LHCN-M2 (cell line): Measurements from ENCODE around the gene MOK. TPM values are rescaled to one million over a fixed set of nuclear protein-coding genes. Genes with fewer than 3 reads are reported as not detected.
A peak's percentile ranks its signal among the peaks of the same experiment; 100 is the strongest.

ENCODE experiments used
- DNase-seq: peaks from one replicate; pipeline ENCODE4 v3.0.0-alpha.2; 2012; ENCODE audit warnings: low read depth
- total RNA-seq: library from RNA; depleted of rRNA; stranded (reverse); fragments of >200 nt; gene quantifications from 2 replicates; pipeline ENCODE4 v1.2.3, GENCODE V29; 2014

Gene MOK
- total RNA-seq, 1 experiment from 2014 or later = 33.9 TPM

DNA sequence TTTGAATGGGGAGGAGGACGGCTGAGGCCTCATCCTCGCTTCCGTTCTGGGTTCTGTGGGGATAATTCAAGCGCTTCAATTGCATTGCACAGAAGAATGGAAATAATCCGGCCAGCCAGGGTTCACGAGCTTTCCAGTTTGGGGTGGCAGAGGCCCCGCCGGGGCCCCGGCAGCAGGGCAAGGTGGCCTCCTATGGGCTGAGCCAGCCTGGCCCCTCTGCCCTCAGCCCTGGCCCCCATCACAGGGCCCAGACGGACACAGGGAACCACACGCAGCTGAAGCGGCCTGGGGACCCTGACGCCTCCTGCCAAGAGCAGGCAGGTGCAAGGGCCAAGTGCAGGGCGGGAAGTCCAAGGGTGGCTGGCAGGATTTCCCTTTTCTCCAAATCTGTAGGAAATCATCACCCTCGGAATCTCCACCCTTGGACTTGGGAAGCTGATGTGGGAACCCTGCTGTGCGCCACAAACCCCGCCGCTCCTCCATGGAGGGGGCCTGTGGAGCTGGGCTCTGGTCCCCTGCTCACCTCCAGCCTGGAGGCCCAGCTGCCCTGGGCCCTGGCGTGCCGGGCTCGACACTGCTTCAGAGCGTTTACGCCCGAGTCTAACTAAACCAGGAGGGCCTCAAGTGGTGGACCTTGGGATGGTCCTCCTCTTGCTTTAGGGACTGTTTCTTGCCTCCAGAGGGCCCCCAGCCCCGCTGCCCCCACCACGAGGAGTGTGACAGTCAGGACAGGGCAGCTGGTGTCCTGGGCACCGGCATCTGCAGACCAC lies 78.4 kb downstream of the MOK start:
- no peak for DNase-seq

DNA sequence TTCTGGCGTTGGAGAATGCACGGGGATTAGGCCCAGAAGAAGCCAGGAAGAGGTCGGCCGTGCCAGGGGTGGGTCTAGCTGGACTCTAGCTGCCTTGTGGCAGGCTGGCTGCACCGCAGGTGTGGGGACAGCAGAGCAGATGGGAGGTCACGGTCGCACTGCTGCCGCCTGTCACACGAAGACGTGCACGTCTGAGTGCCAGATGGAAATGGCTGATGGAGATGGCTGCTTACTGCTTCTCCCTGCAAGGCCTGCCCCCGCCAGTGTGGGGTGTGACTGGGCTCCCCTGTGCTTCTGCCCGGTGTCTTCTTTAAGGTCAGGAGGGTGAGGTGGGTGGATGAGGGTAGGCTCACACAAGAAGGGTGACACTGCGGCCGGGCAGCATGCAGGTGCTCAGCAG lies 79.0 kb downstream of the MOK start:
- DNase-seq = no peak

DNA sequence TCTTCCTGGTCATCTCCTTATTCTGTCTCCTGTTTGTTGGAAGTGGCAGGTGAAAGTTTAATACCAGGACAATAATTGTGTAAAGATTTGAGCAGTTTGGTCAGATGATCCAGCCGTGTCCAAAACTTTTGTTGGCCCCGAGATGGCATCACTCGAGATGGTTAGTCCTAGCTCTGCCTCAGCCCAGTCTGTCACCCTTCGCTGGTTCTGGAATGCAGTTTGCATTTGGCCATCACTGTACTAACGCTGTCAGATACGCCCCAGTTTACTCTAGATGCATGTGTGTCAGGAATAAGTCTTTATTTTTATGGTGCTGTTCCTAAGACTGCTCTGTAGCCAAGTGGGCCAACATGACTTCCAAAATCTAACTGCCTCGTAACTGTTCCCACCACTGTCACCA lies 79.6 kb downstream of the MOK start:
- no peak for DNase-seq

DNA sequence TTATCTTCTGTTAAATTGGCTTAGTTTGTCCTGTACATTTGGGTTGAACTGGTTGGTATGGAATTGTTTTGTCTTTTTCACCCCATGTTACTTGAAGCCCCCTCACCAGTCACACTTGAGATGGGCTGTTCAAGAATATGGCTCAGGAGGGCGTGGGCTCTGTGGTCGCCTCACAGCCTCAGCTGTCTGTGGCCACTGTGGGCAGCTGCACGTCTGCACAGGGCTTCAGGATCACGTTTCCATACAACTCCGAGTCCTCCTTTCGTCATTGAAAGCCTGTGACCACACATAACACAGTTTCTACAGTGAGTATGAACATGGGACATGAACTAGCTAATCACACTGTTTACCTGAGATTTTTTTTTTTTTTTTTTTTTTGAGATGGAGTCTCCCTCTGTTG lies 81.3 kb downstream of the MOK start:
- DNase-seq = peak; percentile 79

DNA sequence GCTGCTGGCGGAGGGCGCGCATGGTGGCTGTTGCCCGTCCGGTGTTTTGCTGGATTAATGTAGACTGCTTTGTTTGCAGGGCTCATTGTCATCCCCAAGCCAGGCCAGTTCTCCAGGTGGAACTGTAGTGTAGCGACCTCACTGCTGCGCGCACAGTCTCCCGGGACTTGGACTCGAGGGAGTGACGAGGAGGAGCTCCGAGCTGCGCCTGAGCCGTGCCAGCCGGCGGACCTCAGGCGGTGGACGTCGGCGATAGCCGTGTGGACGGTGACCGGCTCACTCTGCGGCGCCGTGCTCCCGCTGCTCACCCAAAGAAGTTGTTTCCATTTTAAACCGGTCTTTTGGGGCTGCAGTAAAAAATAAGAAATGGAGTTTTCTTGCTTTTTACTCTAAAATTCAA lies 82.2 kb downstream of the MOK start:
- no peak for DNase-seq

DNA sequence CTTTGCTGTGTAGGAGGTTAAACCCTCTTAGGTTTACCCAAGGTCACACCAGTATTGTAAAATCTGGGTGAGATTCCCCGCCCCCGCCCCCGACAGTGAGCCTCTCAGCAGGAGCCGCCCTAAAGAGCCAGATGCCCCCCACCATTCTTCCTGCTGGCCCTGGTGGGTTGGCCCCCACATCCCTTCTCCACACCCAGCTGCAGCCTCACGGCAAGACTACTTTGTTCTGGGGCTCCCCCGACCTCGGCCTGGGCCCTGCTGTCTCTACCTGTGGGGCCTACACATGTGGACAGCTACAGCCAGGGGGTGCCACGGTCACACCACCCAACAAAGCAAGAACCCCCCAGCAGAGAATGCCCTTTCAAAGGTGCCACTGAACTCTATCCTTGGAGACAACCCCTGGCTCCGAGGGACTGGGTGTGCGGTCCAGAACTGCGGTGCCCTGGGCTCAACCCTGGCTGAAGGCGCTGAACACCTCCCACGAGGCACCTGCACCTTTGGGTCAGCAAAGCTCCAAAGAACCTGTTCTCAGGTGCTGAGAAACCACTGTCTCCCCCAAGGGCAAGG lies 82.9 kb downstream of the MOK start:
- DNase-seq = no peak

DNA sequence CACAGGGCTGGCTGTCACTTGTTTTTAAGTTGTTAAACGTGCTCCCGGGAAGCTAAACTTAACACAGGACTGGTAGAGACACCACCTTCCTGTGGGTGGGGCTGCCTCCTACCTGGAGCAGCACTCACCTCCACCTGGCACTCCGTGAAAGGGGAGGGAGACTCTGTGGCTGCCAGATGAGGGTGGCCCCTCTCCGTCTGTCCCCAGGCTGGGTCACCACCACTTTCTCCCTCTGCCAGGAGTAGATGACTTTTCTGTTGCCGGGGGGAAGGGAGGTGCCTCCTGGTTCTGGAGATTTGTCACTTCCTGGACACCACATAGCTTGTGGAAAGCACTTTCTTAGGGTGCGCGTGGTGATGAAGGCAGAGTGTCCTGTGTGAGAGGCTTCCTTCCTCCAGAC lies 83.9 kb downstream of the MOK start:
- DNase-seq = peak; percentile 44

DNA sequence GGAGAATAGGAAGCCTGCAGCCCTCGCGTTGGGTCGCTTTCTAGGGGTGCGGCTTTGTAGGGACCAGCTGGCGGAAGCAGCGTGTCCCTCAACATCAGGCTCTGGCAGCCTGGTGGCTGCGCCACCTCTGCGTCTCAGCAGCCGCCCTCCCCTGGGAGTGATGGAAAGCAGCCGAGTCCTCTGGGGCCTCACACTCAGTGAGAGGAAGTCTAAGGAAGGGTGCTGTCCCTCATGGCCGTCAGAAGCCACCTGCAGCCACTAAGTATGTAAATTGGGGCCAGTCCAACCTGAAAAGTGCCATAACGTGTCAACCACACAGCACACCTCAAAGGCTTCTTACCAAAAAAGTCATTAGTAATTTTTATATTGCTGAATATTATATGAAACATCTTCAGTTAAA lies 84.9 kb downstream of the MOK start:
- DNase-seq = no peak

DNA sequence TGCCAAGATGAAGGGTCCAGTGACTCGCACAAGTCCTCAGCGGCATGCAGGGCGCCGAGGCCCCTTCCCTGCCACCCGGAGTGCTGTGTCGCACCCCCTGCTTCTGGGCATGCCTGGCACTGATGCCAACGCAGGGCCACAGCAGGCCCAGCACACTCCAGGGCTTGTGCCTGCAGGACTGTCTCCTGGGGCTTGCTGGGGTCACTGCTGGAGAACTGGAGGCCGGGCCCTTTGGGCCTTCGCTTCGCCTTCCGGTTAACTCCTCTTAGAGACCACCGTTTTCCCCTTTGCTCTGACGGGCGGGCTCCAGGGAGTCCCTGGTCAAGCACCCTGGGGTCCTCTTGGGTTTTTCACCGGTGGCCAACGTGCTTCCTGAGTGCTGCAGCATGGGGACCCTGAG lies 85.6 kb downstream of the MOK start:
- DNase-seq = no peak

DNA sequence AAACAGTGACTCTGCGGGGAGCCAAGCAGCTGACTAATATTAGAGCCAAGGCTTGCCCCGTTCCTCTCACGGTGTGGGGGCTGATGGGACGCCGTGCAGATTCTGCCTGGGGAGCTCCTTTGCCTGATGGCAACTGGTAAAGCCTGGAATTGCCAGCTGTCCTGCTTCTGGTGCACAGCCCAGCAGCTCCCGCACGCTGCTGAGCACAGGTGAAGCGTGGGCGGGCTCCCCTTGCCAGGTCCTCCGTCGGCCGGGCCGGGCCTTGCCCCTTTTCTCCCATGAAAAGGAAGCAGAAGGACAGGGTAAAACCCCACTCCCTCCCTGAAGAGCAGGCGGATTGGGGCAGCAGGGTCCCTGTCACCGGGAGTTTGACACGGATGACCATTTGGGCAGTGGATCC lies 86.3 kb downstream of the MOK start:
- no peak for DNase-seq

DNA sequence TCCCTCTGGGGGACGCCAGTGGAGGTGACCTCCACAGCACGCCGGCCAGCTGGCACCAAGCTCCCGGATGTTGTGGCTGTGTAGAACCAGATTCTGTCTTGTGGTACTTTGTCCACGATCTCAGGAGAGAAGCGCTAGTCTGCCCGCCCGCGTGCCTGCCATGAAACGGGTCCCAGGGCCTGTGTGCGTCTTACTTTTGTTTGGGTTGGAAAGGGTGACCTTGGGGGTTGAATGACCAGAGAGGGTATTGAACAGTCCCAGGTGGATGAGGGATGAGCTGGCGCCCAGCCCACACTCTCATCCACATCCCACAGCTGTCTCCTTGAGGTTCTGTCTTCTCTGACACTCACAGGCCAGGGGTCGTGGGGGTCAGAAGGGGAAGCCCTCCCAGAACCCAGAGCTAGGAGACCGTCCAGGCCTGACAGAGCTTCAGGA lies 87.0 kb downstream of the MOK start:
- DNase-seq = no peak

DNA sequence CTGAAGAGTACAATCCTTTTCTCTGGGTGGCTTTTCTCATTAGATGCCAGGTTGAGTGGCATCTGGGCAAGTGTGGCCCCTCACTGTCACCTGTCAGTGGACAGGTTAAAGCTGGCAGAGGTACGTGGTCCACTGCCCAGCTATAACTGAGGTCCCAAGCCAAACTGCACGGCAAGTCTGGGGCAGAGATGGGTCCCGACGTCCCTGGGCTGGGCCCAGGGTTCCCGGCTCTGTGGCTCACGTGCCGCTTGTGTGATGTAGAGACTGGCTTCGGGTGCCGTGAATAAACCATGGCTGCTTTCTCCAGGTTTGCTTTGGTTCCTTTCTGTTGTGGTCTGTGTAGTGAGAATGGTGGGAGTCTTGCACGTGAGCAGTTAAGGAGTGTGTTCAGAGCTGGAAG lies 87.6 kb downstream of the MOK start:
- no peak for DNase-seq

DNA sequence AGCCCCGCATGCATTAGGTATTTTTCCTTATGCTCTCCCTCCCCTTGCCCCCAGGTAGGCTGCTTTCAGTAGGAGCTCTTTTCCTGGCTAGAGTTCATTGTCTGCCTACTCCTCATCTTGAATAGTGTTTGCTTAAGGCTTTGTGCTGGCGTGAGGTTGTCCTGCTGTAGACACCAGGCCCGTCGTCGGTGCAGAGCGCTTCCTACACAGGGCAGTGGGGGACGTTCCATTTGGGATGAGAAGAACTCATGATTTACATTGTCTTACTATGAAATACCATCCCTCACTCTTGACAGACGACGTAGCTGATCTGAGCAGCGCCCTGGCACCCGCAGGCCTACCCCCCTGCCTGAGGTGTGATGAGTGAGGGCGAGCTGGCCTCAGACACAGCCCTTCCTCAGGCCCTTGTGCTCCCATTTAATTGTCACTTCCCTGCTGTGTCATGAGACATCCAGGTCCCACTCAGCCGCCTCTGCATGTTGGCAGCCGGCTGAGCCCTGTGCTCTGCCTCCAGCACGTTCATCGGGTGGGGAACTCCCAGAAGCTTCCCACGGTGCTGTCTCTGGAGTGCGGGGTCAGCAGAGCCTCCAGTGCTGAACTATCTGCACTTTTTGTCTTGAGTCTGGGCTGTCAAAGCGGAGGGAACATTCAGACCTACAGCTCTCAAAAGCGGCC lies 89.3 kb downstream of the MOK start:
- DNase-seq = no peak

DNA sequence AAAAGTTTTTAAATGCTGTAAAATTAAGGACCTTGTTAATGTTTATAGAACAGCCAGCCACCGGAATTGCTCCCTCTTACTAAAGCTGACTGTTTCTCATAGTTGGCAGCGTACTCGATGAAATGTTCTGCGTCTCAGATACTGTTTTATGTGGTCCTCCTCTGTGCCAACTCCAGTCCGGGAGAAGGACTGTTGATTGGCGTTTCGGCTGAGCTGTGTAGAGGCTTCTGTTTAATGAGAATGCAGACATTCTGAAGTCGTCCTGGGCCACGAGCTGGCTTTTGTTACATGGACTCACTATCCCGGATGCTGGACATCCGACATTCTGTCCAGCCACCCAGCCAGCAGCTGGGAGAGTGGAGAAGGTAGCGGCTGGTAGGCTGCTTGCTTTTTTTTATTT lies 89.9 kb downstream of the MOK start:
- DNase-seq = peak; percentile 56

DNA sequence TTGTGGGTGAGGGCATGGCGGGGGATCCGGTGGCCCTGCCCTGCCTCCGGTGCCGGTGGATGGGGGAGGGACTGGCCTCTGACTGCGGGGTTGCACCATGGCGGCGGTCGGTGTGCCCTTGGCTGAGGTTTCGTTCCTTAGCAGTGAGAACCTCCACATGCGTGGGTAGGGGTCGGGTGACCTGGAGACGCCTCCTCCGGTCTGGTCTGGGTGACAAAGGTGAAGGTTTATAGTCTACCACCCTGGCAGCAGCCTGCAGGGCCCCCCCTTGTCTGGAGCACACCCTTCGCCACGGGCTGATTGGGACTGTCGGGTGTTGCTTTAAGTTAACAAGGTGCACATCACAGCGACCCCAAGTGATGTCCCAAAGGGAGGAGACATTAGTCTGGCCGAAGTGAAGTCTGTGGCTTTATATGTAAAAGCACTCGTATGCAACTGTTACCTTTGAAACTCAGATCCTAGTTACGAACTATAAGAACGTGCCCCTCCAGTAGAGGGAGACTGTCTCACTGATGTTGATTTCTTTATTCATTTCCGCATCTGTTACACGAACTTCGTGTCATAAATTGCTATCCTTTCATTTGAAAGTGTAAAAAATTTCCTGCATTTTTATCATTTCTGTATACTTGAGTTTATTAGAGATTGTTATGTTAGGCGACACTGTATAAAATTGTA lies 90.8 kb downstream of the MOK start:
- no peak for DNase-seq

DNA sequence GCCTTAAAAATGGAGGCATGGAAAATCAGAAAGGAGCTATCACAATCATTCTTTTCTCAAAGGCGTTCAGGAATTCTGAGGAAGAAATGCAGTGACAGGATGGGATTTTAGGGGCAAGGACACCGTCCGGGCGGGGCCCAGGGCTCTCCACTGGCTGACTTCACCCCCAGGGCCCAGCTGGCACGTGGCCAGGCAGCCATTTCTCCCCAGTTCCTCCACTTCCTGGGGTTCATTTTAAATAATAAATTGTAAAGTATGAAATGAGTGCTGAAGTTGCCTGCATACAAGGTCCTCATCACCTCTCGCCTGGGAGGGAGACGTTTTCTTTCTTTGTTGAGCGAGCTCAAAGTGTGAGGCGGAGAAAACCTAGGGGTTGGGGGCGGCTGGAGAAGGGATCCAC lies 91.5 kb downstream of the MOK start:
- no peak for DNase-seq

DNA sequence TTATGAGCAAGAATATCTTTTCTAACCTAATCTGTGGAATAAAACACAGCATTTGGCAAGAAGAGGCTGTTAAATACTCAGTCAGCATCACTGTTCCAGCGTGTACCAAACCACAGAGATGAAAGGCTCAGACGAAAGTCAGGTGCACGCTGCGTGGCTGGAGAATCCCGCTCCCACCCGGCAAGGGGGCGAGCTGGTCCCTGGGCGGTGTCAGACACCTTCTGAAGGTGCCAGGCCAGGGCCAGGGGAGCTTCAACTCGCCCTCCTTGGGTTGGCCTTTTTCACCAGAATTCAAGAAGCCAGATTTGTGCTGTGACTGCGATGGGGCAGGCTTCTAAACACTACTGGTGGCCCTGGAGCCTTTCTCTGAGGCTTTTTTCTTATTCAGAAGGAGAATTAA lies 92.1 kb downstream of the MOK start:
- no peak for DNase-seq

DNA sequence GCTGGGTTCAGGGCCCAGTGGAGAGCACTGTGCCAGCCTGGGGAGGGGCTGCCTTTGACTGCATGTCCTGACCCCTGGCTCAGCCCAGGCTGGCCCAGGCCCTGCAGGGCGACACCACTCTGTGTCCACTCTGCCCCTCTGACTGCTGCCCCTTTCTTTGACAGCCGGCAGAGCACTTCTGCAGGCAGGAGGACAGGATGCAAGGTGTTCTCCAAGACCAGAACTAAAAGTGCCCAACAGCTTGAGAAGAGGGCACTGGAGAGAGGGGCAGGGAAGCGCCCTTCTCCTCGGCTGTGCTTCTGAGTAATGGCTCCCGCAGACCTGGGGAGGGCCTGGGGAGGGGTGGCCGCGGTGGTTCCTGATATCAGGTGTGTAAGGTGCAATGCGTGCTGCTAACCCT lies 92.6 kb downstream of the MOK start:
- DNase-seq = no peak

DNA sequence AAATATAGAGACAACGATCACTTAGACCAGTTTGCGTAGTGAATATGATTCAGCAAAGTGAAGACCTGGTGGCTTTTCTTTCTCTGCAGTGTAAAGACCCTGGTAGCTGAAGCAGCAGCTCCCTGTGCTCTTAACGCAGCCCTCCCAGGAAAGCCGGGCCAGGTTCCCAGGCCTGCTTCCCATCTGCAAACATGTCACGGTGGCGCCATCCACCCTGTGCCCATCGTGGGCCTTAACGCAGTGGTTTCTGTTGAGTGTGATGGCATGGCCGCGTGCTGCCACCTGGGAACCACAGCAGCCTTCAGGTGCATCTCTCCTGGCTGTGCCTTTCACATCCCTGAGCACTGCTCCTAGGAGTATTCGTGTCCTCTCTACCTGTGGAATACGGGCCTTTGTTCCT lies 93.7 kb downstream of the MOK start:
- no peak for DNase-seq

DNA sequence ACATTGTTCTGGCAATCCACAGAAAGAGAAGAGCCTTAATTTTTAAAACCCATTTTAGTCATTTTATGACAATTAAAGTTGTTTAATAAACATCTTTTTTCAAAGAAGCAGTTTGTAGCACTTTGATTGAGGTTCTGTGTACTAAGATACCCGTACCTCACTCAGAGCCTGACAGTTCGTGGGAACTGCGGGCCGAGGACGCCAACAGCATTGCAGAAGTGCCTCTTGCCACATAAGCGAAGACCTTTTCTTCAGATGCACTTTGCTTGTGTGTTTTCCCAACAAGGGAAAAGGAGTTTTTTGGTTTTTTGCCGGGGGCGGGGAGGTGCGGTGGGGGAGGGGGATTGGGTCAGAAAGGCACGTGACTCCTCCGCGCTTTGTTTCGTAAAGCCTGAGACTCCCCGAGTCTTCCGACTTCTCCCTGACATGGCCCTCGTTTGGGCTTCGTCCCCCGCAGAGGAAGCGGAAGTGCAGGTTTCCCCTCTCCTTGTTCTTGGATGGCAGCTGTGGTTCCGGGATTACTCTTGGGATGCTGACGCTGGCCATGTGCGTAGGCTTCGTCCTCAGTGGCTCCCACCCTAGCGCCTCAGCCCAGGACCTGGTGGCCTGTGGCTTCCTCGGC lies 94.4 kb downstream of the MOK start:
- no peak for DNase-seq

DNA sequence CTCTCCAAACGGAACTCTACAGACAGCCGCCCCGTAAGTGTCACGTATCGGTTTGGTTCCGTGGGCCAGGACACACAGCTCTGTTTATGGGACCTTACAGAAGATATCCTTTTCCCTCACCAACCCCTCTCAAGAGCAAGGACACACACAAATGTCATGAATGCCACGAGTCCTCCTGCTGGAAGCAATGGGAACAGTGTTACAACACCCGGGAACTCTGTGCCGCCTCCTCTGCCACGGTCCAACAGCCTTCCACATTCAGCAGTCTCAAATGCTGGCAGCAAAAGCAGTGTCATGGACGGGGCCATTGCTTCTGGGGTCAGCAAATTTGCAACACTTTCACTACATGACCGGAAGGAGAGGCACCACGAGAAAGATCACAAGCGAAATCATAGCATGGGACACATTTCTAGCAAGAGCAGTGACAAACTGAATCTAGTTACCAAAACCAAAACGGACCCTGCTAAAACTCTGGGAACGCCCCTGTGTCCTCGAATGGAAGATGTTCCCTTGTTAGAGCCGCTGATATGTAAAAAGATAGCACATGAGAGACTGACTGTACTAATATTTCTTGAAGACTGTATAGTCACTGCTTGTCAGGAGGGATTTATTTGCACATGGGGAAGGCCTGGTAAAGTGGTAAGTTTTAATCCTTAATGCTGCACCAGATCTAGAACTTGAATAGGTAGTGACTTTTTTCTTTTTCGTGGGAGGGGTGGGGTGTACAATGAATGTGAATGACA lies 95.6 kb downstream of the MOK start:
- DNase-seq = peak; percentile 19
